HG03280 (cell line): Measurements from ENCODE around the gene C10orf105.

ENCODE experiments used
- ATAC-seq: cut with Tn5 transposase; IDR thresholded peaks from one replicate; pipeline ENCODE4 v1.9.1; 2021; ENCODE audit warnings: mild to moderate bottlenecking, moderate library complexity; ENCODE audit not compliant: unreplicated experiment

The C10orf105 gene

DNA sequence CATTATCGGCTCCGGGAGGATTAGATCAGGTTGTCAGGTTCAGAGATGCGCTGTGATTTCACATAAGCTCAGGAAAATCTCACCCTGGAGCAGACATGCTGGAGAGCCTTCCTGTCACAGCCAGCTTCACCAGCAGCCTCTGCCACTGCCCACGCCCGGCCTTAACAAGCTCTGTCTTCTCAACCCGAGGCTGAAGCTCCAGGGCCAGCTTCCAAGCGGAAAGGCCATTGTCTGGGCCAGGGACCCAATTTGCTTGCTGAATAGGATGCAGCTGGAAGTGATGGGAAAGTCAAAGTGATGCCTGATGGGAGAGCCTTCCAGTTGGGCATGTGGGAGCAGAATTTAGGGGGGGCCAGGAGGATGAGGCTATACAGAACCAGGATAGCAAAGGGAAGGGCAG lies 36.3 kb downstream of the C10orf105 start:
- no peak for ATAC-seq

DNA sequence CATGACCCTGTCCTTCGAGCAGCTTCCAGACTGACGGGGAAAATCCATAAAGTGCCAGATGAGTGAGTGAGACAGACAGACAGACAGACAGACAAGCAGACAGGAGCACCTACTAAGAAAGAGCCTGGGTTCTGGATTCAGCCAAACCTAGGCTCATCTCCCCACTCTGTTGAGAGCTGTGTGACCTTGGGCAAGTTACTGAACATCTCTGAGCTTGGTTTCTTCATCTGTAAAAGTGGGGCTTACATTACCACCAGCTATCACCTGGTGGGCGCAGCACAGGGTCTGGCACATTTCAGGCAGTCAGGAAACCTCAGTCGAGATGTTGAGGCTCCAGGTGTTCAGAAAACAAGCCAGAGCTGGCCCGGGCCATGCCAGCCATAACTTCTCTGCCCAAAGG lies 37.6 kb downstream of the C10orf105 start:
- no peak for ATAC-seq

DNA sequence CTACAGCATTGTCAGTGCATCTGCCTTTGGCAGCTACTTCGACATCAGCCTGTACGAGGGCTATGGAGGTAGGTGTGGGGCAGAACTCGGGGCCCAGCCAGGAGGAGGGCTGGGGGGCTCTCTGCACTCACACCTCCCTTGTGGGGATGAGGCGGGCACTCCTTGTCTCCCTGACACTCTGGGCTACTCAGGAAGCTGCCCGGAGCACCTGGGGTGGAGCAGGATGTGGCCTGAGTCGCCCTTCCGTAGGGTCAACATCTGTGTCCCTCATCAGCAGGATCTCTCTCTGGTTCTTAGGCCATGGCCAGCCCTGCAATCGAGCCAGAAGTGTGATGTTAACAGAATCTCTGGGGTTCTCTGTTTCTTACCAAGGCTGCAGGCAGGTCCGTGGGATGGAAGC lies 40.2 kb downstream of the C10orf105 start:
- ATAC-seq = no peak

DNA sequence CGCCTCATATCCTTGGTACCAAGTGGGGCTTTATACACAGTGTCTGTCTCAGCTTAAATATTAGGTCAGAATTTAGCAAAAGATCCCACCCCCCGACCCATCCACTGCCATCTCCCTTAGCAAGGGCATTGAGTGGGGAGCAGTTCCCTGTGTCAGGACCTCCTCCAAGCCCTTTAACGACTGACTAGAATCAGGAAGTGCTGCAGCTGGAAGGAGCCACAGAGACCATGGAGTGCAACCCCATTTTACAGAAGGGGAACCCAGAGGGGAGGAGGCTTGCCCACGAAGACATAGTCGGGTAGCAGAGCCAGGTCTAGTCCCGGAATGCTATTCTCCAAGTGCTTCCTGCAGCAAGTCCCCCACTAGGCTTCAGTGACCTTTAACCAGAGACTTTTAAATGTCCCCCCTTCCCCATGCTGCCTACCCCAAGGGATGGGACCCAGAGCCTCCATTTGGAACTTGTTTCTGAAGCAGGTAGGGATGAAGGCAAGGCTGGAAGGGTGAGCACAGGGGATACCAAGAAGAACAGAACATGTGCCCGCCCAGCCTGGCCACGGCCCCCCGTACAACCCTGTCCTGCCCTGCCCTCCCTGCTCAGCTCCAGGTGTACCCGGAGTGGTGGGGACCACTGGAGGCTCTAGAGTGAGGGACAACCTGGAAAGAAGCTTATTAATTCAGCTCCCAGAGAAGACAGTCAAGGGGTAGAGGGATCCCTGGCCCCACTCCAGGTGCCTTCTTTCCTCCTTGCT lies 41.3 kb downstream of the C10orf105 start:
- no peak for ATAC-seq

DNA sequence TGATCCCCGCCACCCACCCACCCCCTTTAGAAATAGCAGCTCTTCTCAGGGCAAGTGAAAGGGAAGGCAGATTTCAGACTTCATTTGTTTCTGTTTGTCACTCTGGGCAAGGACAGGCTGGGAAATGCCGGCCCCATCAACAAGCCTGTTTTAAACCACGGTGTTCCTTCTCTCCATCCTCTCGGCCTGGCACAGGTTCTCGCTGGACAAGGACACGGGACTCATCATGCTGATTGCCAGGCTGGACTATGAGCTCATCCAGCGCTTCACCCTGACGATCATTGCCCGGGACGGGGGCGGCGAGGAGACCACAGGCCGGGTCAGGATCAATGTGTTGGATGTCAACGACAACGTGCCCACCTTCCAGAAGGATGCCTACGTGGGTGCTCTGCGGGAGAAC lies 42.3 kb downstream of the C10orf105 start:
- no peak for ATAC-seq

DNA sequence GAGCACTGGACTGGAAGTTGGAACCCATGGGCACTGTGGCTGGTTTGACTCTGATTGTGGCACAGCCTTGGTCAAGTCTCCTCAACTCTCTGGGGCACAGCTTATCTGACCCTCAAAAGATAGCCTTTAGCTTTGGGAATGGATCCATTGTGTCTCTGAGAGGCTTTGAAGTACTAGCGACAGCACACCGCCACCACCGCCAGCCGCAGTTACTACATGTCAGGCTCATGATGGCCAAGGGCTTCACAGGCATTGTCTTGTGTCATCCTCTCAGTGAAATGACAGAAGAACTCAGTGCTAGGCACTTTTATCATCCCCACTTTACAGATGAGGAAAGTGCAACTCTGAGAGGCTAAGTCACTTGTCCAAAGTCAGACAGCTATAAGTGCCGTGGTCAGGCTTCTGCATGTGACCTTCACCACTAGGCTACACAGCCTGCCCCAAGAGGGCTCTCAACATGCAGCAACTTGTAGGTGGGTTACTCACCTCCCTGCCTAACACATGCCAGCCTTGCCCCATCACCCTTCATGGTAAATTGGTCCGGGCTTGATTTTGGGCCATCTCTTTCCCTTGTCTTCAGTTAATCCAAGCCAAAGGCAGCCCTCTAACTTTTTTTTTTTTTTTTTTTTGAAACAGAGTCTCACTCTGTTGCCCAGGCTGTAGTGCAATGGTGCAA lies 44.1 kb downstream of the C10orf105 start:
- ATAC-seq = no peak

DNA sequence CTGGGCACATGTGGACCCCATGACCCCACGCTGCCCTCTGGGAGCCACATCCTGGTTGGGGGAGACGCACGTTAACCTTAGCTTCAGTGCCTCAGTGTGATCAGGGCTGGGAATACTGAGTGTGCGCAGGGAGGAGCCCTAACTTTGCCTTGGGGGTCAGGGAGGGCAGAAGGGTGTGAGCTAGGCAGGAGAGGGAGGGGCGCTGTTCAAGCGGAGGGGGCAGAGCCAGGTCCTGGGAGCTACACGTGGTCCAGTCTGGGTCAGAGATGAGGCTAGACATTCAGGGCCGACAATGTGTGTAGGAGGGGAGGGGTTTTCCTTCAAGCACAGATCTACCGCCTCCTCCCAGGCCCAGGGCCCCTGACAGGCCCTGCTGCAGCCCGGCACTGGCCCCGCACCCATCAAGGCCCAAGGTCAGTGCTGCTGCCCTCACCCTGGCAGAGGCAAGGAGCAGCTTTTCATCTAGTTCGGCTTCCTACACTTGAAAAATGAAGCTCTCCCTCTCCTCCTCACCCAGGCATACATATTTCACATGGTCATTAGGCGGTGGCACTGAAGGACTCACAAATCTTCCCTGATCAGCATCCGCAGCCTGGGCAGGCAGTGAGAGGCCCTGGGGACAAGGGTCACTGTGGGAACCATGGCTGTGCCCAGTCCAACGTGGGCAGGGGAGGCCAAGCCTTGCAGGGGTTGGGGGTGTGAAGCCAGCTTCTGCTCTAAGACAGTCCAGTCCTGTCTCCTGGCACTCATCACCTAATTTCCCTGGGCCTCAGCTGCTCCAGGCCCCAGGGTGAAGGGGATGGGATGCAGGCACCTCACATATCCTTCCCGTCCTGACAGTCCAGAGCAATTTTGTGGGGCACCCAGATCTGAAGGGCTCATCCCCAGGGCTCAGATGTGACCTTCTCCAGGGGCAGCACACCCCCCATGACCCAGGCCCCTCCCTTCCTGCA lies 47.3 kb downstream of the C10orf105 start:
- ATAC-seq = no peak

DNA sequence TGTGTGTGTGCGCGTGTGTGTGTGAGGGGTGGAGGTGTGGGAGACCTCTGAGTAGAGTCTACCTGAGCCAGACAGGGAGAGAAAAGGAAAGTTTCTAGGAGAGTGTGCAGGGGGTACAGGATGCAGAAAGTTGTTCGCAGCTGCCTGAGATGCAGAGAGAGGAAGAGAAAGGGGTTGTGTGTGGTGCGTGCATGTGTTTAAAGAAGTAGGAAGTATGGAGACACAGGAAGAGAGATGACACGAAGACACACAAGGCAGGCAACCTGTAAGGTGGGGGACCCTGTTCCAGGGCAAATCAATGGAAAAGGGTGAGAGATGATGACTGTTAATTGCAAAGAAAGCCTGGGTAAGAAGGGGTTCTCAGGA lies 52.2 kb downstream of the C10orf105 start:
- no peak for ATAC-seq

DNA sequence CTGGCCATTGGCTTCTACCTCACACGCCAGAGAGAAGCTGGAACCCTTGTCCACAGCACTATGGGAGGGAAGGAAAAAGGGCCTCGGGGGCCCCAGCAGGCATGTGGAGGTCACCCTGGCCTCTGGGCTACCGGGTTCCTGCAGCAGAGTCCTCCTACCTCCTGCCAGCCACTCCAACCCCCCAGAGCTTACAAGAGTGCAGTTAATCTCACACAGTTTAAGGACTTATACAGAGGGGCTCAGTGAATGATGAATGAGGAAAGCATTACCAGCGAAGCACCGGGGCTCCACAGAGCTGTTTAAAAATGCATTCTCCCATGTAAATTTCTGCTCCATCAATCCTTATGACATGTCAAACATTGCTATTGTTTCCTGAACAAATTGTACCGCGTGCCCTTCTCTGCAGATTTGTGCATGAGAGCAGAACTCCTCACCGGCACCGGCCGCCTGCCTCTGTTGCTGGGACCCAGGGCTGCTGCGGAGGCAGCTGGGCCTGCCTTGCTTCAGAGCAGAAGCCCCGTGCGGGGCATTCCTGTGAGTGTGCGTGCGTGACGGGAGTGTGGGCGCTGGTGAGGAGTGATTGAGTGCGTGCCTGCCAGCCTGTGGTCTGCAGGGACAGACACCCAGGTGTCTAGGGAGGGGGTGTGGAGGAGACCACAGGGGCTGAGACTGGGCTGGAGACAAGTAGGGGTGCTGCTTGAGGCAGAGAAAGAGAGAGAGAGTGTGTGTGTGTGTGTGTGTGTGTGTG lies 52.8 kb downstream of the C10orf105 start:
- ATAC-seq = no peak

DNA sequence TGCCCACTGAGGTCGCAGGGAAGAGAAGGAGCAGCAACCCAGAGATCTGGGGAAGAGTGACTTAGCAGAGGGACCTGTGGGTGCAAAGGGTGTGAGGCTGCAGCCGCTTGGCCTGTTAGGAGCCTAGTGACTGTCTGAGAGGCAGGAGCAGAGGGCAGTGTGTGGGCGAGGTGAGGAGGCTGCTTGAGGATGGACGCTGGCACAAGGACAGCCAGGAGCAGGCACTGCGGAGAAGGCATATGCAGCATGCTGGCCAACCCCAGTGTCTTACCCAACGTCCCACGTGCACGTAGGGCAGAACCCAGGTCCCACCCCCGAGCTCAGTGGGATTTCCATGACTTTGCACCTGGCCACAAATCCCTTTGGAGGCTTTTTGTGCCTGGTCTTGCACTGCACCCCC lies 54.1 kb downstream of the C10orf105 start:
- ATAC-seq = no peak

DNA sequence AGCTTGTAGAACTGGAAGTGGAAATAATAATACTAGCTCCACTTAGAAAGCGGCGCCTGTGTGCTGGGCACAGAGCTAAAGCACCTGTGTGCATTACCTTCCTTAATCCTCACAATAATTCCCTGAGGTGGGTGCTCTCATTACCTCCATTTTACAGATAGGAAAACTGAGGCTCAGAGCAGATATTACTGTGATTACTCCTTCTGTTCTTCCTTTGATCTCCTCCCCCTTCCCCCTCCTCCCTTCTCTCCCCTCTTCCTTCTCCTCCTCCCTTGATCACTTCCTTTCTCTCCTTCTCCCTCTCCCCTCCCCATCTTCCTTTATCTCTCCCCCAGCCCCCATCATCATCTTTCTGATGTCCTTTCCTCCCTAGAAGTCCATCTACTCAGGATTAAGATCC lies 55.0 kb downstream of the C10orf105 start:
- ATAC-seq = no peak

DNA sequence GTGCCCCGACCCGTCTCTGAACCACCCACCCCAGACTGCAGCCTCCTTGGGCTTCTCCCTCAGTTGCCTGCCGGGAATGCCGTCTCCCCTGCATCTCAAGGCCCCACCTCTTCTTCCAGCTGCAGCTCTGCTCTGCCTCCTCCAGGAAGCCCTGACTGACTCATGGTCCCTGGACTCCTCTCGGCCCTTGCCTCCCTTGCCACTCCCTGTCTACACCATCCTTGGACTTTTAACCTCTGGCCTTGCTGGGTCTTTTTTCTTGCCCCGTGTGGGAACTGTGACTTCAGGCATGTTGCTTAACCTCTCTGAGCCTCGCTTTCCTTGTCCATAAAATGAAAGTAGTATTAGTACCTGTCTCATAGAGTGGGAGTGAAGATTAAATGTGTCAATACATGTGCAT lies 56.3 kb downstream of the C10orf105 start:
- ATAC-seq = no peak

DNA sequence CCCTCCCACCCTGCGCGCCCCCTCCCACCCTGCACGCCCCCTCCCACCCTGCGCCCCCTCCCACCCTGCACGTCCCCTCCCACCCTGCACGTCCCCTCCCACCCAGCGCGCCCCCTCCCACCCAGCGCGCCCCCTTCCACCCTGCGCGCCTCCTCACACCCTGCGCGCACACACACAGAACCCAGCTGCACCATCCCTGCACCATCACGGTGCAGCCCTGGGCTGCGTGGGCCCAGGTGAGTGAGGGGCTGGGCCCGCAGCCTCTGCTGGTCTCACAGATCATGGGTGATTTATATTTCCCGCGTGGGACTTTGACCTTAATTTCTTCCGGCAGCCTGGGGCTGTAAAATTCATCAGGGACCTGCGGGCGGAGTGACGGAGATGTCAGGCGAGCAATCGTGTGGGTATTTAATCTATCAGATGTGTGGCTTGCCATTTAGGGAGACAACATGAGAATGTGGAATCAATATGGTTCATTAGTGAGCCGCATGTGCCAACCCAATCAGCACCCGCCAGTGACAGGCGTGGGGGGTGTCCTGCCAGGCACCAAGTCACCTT lies 57.7 kb downstream of the C10orf105 start:
- ATAC-seq = no peak
